K562 (cell line): Measurements from ENCODE around the gene ETS1. TPM values are rescaled to one million over a fixed set of nuclear protein-coding genes. Genes with fewer than 3 reads are reported as not detected.

Source experiments
- E2F3 ChIP-seq: fragments of 250-450 bp; sonication (Bioruptor Pico); IDR thresholded peaks from 2 replicates; pipeline ENCODE4 v1.4.0; 2020; ENCODE audit warnings: mild to moderate bottlenecking
- FOSL1 ChIP-seq: fragments of 200-800 bp; sonication (Bioruptor generic); conservative IDR thresholded peaks from 2 replicates; pipeline ENCODE4 v1.6.1; 2016; ENCODE audit warnings: missing genetic modification characterization, missing compliant biosample characterization
- ID3 ChIP-seq, 2 experiments: fragments of 250-450 bp in 1 of 2; fragments of 450-650 bp in 1 of 2; sonication (Bioruptor Pico) in 1 of 2; IDR thresholded peaks; 2 replicates each; pipeline versions ENCODE4 v1.6.1 to v1.8.0; 2016 to 2021; ENCODE audit warnings: mild to moderate bottlenecking in 2 of 2, moderate library complexity in 2 of 2, missing compliant biosample characterization in 1 of 2, missing genetic modification characterization in 1 of 2
- MBD1 ChIP-seq: fragments of 250-450 bp; sonication (Bioruptor Pico); IDR thresholded peaks from 2 replicates; pipeline ENCODE4 v1.8.0; 2022; ENCODE audit warnings: inconsistent platforms
- MEF2A ChIP-seq: IDR thresholded peaks from 2 replicates; pipeline ENCODE4 v1.6.1; 2011; ENCODE audit warnings: low read depth, mild to moderate bottlenecking, low read length, moderate library complexity; ENCODE audit not compliant: control insufficient read depth
- PPARD ChIP-seq: fragments of 250-450 bp; sonication (Bioruptor Pico); IDR thresholded peaks from 2 replicates; pipeline ENCODE4 v1.8.0; 2022; ENCODE audit warnings: inconsistent platforms, mild to moderate bottlenecking, moderate library complexity
- TCF3 ChIP-seq: sonication (generic); formaldehyde crosslinking; IDR thresholded peaks from 2 replicates; pipeline ENCODE4 v1.4.0; 2020; ENCODE audit warnings: mild to moderate bottlenecking, missing genetic modification reagents
- ZBED1 ChIP-seq: IDR thresholded peaks from 2 replicates; pipeline ENCODE4 v1.6.1; 2014
- ZBTB33 ChIP-seq: sonication (generic); formaldehyde crosslinking; IDR thresholded peaks from 2 replicates; pipeline ENCODE4 v1.8.1; 2023; ENCODE audit warnings: mild to moderate bottlenecking, missing genetic modification reagents
- ZBTB8A ChIP-seq: fragments of 450-650 bp; IDR thresholded peaks from 2 replicates; pipeline ENCODE4 v1.6.1; 2018; ENCODE audit warnings: mild to moderate bottlenecking, moderate library complexity; ENCODE audit not compliant: partially characterized antibody
- ZNF584 ChIP-seq: fragments of 200-800 bp; sonication (Bioruptor generic); IDR thresholded peaks from 2 replicates; pipeline ENCODE4 v1.6.1; 2016; ENCODE audit warnings: low read depth, mild to moderate bottlenecking, missing genetic modification characterization, missing compliant biosample characterization
- polyA plus RNA-seq, 8 experiments: library from polyadenylated mRNA; depleted of rRNA in 4 of 8; stranded (reverse) in 5 of 8; unstranded in 3 of 8; fragments of >200 nt; fragmentation: Nextera tagmentation in 2 of 8; fragmentation: Illumina TruSeq in 1 of 8; extraction: Ambion mirVana in 2 of 8; extraction: Trizol in 1 of 8; gene quantifications; 2 replicates each; pipeline versions ENCODE4 v1.2.1 to v1.2.3, GENCODE V29; 2011 to 2014; ENCODE audit warnings: inconsistent platforms in 1 of 8, missing spikeins in 1 of 8
- total RNA-seq, 7 experiments: library from RNA; depleted of rRNA in 6 of 7; stranded (reverse); fragments of >200 nt in 6 of 7; fragmentation: Illumina TruSeq in 2 of 7; extraction: Trizol in 2 of 7; gene quantifications; 2 replicates each; pipeline versions ENCODE4 v1.2.1 to v1.2.3, GENCODE V29; 2011 to 2021; ENCODE audit warnings: low replicate concordance in 1 of 7
- TF ChIP-seq, protein P1 (sequence below), 2 experiments: fragments of 450-650 bp in 1 of 2; sonication (generic) in 1 of 2; formaldehyde crosslinking in 1 of 2; IDR thresholded peaks in 1 of 2; conservative IDR thresholded peaks in 1 of 2; 2 replicates each; pipeline versions ENCODE4 v1.6.1 to v1.8.1; 2016 to 2023; ENCODE audit warnings: mild to moderate bottlenecking in 2 of 2, moderate library complexity in 2 of 2, inconsistent platforms in 1 of 2, missing genetic modification reagents in 1 of 2
- TF ChIP-seq, protein P2 (sequence below): fragments of 200-800 bp; sonication (Bioruptor generic); IDR thresholded peaks from 2 replicates; pipeline ENCODE4 v1.6.1; 2017; ENCODE audit warnings: missing genetic modification characterization, missing compliant biosample characterization
- TF ChIP-seq, protein P3 (sequence below), 2 experiments: fragments of 200-800 bp in 1 of 2; sonication (Bioruptor generic) in 1 of 2; sonication (generic) in 1 of 2; formaldehyde crosslinking in 1 of 2; IDR thresholded peaks in 1 of 2; conservative IDR thresholded peaks in 1 of 2; 2 replicates each; pipeline versions ENCODE4 v1.5.0 to v1.6.1; 2016 to 2020; ENCODE audit warnings: missing compliant biosample characterization in 1 of 2, missing genetic modification characterization in 1 of 2, missing genetic modification reagents in 1 of 2
- TF ChIP-seq, protein P4 (sequence below): sonication (generic); formaldehyde crosslinking; IDR thresholded peaks from 2 replicates; pipeline ENCODE4 v1.9.0; 2022; ENCODE audit warnings: mild to moderate bottlenecking, missing genetic modification reagents

The ETS1 gene
- total and polyA plus RNA-seq, 9 of the 15 experiments (the other 6 are each of a cell fraction or from before 2014, with no cell fraction given), result 0.04 to 1.4 (median 0.23) TPM

DNA sequence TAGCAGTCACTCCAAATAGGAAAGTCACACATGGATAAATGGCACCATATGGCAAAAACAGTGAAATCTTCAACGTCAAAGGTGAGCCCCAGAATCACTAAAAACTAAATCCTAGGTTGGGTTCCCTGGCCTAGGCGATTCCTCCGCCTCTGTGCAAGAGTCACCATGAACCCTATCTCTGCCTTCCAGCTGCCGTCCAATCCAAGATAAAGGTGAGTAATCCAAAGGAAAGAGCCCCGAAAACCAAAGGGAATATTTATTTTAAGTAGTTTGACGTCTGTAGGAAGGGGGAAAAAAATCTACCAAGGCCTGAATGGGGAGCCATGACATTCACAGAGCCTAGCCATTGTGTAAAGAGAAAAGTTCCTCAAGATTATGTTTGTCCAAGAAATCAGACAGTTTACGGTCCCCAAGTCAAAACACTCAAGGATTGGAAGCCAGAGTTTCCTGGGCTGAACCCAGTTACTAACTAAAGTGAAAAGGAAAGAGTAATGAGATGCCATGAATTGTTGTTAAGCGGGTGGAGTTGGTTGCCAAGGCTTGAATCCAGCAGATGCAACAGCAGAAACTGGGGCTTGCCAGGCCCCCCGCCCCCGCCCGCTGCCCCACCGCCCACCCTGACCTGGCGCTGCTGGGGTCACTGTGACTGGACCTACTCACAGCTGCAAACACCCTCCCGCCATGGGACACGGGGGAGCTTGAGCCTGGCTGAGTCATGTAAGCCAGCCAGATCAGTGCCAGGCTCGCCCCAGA is 39.7 kb upstream of the ETS1 start (continued):
- TF ChIP-seq, protein P1, sequence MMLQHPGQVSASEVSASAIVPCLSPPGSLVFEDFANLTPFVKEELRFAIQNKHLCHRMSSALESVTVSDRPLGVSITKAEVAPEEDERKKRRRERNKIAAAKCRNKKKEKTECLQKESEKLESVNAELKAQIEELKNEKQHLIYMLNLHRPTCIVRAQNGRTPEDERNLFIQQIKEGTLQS (IDR thresholded peaks at IDR 0.05), result no peak
- TF ChIP-seq, protein P1 (CRISPR knock-in tag; conservative IDR thresholded peaks at IDR 0.05), result 0 out of 2 replicates have a peak, but pooled peaks have one; percentile 37
- TF ChIP-seq, protein P2, sequence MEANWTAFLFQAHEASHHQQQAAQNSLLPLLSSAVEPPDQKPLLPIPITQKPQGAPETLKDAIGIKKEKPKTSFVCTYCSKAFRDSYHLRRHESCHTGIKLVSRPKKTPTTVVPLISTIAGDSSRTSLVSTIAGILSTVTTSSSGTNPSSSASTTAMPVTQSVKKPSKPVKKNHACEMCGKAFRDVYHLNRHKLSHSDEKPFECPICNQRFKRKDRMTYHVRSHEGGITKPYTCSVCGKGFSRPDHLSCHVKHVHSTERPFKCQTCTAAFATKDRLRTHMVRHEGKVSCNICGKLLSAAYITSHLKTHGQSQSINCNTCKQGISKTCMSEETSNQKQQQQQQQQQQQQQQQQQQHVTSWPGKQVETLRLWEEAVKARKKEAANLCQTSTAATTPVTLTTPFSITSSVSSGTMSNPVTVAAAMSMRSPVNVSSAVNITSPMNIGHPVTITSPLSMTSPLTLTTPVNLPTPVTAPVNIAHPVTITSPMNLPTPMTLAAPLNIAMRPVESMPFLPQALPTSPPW (CRISPR knock-in tag), result 0 out of 2 replicates have a peak, but pooled peaks have one; percentile 17
- no peak for TF ChIP-seq ZBED1
- no peak for TF ChIP-seq MEF2A
- TF ChIP-seq TCF3 (CRISPR knock-in tag), result peak; percentile 78
- TF ChIP-seq, protein P3, sequence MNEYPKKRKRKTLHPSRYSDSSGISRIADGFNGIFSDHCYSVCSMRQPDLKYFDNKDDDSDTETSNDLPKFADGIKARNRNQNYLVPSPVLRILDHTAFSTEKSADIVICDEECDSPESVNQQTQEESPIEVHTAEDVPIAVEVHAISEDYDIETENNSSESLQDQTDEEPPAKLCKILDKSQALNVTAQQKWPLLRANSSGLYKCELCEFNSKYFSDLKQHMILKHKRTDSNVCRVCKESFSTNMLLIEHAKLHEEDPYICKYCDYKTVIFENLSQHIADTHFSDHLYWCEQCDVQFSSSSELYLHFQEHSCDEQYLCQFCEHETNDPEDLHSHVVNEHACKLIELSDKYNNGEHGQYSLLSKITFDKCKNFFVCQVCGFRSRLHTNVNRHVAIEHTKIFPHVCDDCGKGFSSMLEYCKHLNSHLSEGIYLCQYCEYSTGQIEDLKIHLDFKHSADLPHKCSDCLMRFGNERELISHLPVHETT (CRISPR knock-in tag; conservative IDR thresholded peaks at IDR 0.05 in 1 of 2, IDR thresholded peaks at IDR 0.05 in 1 of 2), result 0 out of 4 replicates have a peak, but pooled peaks of 1 of the 2 experiments have one; percentile 47
- TF ChIP-seq FOSL1 (tag), result peak; percentile 91
- TF ChIP-seq MBD1, result no peak
- TF ChIP-seq ZBTB8A, result no peak
- no peak for TF ChIP-seq ZBTB33 (CRISPR knock-in tag)
- peak; percentile 59; the same call in 1 of the 2 replicates for TF ChIP-seq ZNF584 (CRISPR knock-in tag)
- no peak for TF ChIP-seq E2F3 (CRISPR knock-in tag)
- no peak for TF ChIP-seq ID3 (CRISPR knock-in tag; IDR thresholded peaks at IDR 0.05)
- no peak for TF ChIP-seq ID3 (tag; IDR thresholded peaks at IDR 0.05)
- no peak for TF ChIP-seq PPARD (CRISPR knock-in tag)
- TF ChIP-seq, protein P4, sequence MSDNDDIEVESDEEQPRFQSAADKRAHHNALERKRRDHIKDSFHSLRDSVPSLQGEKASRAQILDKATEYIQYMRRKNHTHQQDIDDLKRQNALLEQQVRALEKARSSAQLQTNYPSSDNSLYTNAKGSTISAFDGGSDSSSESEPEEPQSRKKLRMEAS (CRISPR knock-in tag), result no peak
